IMR-90 (cell line): ENCODE measurements around the gene BLZF1. TPM values are rescaled to one million over a fixed set of nuclear protein-coding genes. Genes with fewer than 3 reads are reported as not detected.

Experiments used
- ATAC-seq: fragments of 200-7000 bp; cut with Tn5 transposase; 2 replicates; pipeline ENCODE4 v1.9.1; 2020; ENCODE audit warnings: low read depth, mild to moderate bottlenecking, moderate library complexity
- BruUV-seq: library from RNA; stranded (reverse); fragments of 400-500 nt; replicated peaks from 2 replicates; lab custom pipeline; 2021; lab: Mats Ljungman, UMichigan
- CTCF ChIA-PET: fragments of 300-600 bp; formaldehyde crosslinking; extraction: SDS; loops from one replicate; lab custom pipeline; 2021; ENCODE audit warnings: antibody characterized with exemption; lab: Yijun Ruan, JAX
- POLR2A ChIA-PET: fragments of 300-600 bp; sonication (Branson Sonifier 250); formaldehyde crosslinking; loops from one replicate; lab custom pipeline; 2022; ENCODE audit warnings: antibody characterized with exemption; ENCODE audit not compliant: unreplicated experiment; lab: Charles Lee
- DNase-seq: peaks from one replicate; pipeline ENCODE4 v3.0.0; 2013
- H2AFZ ChIP-seq: replicated peaks from 2 replicates; pipeline ENCODE3; 2013; ENCODE audit warnings: low read length, mild to moderate bottlenecking; ENCODE audit not compliant: poor library complexity
- H2AK5ac ChIP-seq: 2 replicates; pipeline ENCODE4 v1.6.1; 2013; ENCODE audit warnings: low read depth, low read length, inconsistent platforms
- H2AK9ac ChIP-seq: replicated peaks from 2 replicates; pipeline ENCODE3; 2013; ENCODE audit warnings: mild to moderate bottlenecking, low read depth, low read length, moderate library complexity; ENCODE audit not compliant: poor library complexity
- H2BK120ac ChIP-seq: 2 replicates; pipeline ENCODE4 v1.6.1; 2013; ENCODE audit warnings: low read depth, low read length, inconsistent platforms
- H2BK15ac ChIP-seq: 3 replicates; pipeline ENCODE4 v1.6.1; 2013; ENCODE audit warnings: low read depth, low read length, inconsistent platforms
- H2BK20ac ChIP-seq: 2 replicates; pipeline ENCODE4 v1.6.1; 2013; ENCODE audit warnings: low read depth, mild to moderate bottlenecking, inconsistent platforms, low read length, moderate library complexity
- H2BK5ac ChIP-seq: 2 replicates; pipeline ENCODE4 v1.6.1; 2013; ENCODE audit warnings: mild to moderate bottlenecking, low read depth, low read length, inconsistent platforms; ENCODE audit not compliant: poor library complexity, severe bottlenecking
- H3K14ac ChIP-seq: replicated peaks from 2 replicates; pipeline ENCODE4 v1.6.1; 2013; ENCODE audit warnings: low read depth, low read length, inconsistent platforms
- H3K18ac ChIP-seq: 2 replicates; pipeline ENCODE4 v1.6.1; 2013; ENCODE audit warnings: low read depth, low read length, control low read depth
- H3K23ac ChIP-seq: 2 replicates; pipeline ENCODE4 v1.6.1; 2013; ENCODE audit warnings: low read depth, low read length, inconsistent platforms
- H3K27ac ChIP-seq: 2 replicates; pipeline ENCODE4 v1.5.1; 2013; ENCODE audit warnings: mild to moderate bottlenecking, control low read depth, low read length; ENCODE audit not compliant: insufficient read depth
- H3K27me3 ChIP-seq: 2 replicates; pipeline ENCODE4 v1.6.1; 2013; ENCODE audit warnings: low read length; ENCODE audit not compliant: control insufficient read depth, insufficient read depth
- H3K36me3 ChIP-seq: 2 replicates; pipeline ENCODE4 v1.6.1; 2013; ENCODE audit warnings: low read length, mixed read lengths; ENCODE audit not compliant: control insufficient read depth, insufficient read depth
- H3K4ac ChIP-seq: 2 replicates; pipeline ENCODE4 v1.6.1; 2013; ENCODE audit warnings: low read depth, low read length, inconsistent platforms
- H3K4me1 ChIP-seq: 2 replicates; pipeline ENCODE4 v1.6.1; 2013; ENCODE audit warnings: low read length, mixed read lengths; ENCODE audit not compliant: control insufficient read depth, insufficient read depth
- H3K4me2 ChIP-seq: 2 replicates; pipeline ENCODE4 v1.6.1; 2013; ENCODE audit warnings: low read depth, mild to moderate bottlenecking, control low read depth, low read length, moderate library complexity
- H3K4me3 ChIP-seq: 2 replicates; pipeline ENCODE4 v1.5.1; 2013; ENCODE audit warnings: low read depth, mild to moderate bottlenecking, control low read depth, low read length, moderate library complexity; ENCODE audit not compliant: insufficient read depth
- H3K56ac ChIP-seq: 2 replicates; pipeline ENCODE4 v1.6.1; 2013; ENCODE audit warnings: low read length, inconsistent platforms; ENCODE audit not compliant: insufficient read depth; ENCODE audit errors: extremely low read depth
- H3K79me1 ChIP-seq, 2 experiments: 2 replicates each; pipeline ENCODE4 v1.6.1; 2013; ENCODE audit warnings: low read length in 2 of 2, inconsistent platforms in 1 of 2, low read depth in 1 of 2
- H3K9ac ChIP-seq: 2 replicates; pipeline ENCODE4 v1.6.1; 2013; ENCODE audit warnings: low read depth, low read length, control low read depth
- H3K9me1 ChIP-seq: 2 replicates; pipeline ENCODE4 v1.6.1; 2013; ENCODE audit warnings: low read length, inconsistent platforms; ENCODE audit not compliant: insufficient read depth
- H3K9me3 ChIP-seq: 2 replicates; pipeline ENCODE4 v1.6.1; 2013; ENCODE audit warnings: low read length; ENCODE audit not compliant: control insufficient read depth, insufficient read depth
- H4K20me1 ChIP-seq: 2 replicates; pipeline ENCODE4 v1.6.1; 2013; ENCODE audit warnings: low read length, inconsistent platforms; ENCODE audit not compliant: insufficient read depth
- H4K5ac ChIP-seq: 2 replicates; pipeline ENCODE4 v1.6.1; 2013; ENCODE audit warnings: mild to moderate bottlenecking, low read depth, low read length, control low read depth
- H4K8ac ChIP-seq, 2 experiments: 2 replicates each; pipeline ENCODE4 v1.6.1; 2013; ENCODE audit warnings: low read depth in 2 of 2, low read length in 2 of 2, control low read depth in 1 of 2, inconsistent platforms in 1 of 2
- H4K91ac ChIP-seq: 2 replicates; pipeline ENCODE4 v1.6.1; 2013; ENCODE audit warnings: low read depth, low read length, inconsistent platforms; ENCODE audit not compliant: insufficient read depth
- BHLHE40 ChIP-seq: fragments of 150-350 bp; IDR thresholded peaks from 2 replicates; pipeline ENCODE4 v1.6.1; 2016; ENCODE audit warnings: mild to moderate bottlenecking, low read depth, low read length
- CEBPB ChIP-seq: IDR thresholded peaks from 2 replicates; pipeline ENCODE4 v1.6.1; 2012; ENCODE audit warnings: low read depth, low read length, improper control_type of control experiment
- CHD1 ChIP-seq: IDR thresholded peaks from 2 replicates; pipeline ENCODE4 v1.6.1; 2012; ENCODE audit warnings: low read depth, low read length, improper control_type of control experiment
- FOS ChIP-seq: fragments of 150-350 bp; IDR thresholded peaks from 2 replicates; pipeline ENCODE4 v1.6.1; 2016; ENCODE audit warnings: low read depth, low read length
- MAFK ChIP-seq: IDR thresholded peaks from 2 replicates; pipeline ENCODE4 v1.6.1; 2012; ENCODE audit warnings: low read depth, low read length, improper control_type of control experiment
- MAZ ChIP-seq: IDR thresholded peaks from 2 replicates; pipeline ENCODE4 v1.6.1; 2012; ENCODE audit warnings: low read depth, mild to moderate bottlenecking, low read length, improper control_type of control experiment, moderate library complexity, borderline replicate concordance
- MXI1 ChIP-seq: IDR thresholded peaks from 2 replicates; pipeline ENCODE4 v1.6.1; 2012; ENCODE audit warnings: low read depth, mild to moderate bottlenecking, low read length, moderate library complexity, borderline replicate concordance
- NFE2L2 ChIP-seq: fragments of 150-350 bp; IDR thresholded peaks from 2 replicates; pipeline ENCODE4 v1.6.1; 2016; ENCODE audit warnings: low read depth, mild to moderate bottlenecking, low read length
- POLR2A ChIP-seq: IDR thresholded peaks from 2 replicates; pipeline ENCODE4 v1.6.1; 2012; ENCODE audit warnings: mild to moderate bottlenecking, low read depth, low read length
- RAD21 ChIP-seq: IDR thresholded peaks from 2 replicates; pipeline ENCODE4 v1.6.1; 2012; ENCODE audit warnings: low read length, improper control_type of control experiment
- RCOR1 ChIP-seq: IDR thresholded peaks from 2 replicates; pipeline ENCODE4 v1.6.1; 2012; ENCODE audit warnings: mild to moderate bottlenecking, low read length, improper control_type of control experiment; ENCODE audit not compliant: insufficient replicate concordance
- RFX5 ChIP-seq: IDR thresholded peaks from 2 replicates; pipeline ENCODE4 v1.8.0; 2012; ENCODE audit warnings: low read depth, mild to moderate bottlenecking, low read length, moderate library complexity
- SMC3 ChIP-seq: fragments of 150-350 bp; IDR thresholded peaks from 2 replicates; pipeline ENCODE4 v1.6.1; 2016; ENCODE audit warnings: low read depth, mild to moderate bottlenecking, antibody characterized with exemption, low read length, moderate library complexity
- WGBS, 2 experiments: methylation state at CpG; one replicate each; pipeline versions ENCODE4 v1.1.5 to v1.1.7; 2013; ENCODE audit warnings: missing lambda C conversion rate in 2 of 2; ENCODE audit not compliant: insufficient read length in 1 of 2; ENCODE audit errors: extremely low coverage in 2 of 2; 5-methylcytosine and 5-hydroxymethylcytosine counted together
- dilution Hi-C: fragments of 300-500 bp; cut with HindIII; formaldehyde crosslinking; loops from one replicate; pipeline ENCODE4 v1.14.3; 2018; ENCODE audit warnings: low sequenced_read_pairs; ENCODE audit not compliant: unreplicated experiment
- in situ Hi-C: fragments of 300-500 bp; cut with MboI; formaldehyde crosslinking; loops from 3 replicates; pipeline ENCODE4 v1.14.3; 2019; ENCODE audit warnings: low sequenced_read_pairs, inconsistent platforms, mixed read lengths
- intact Hi-C: fragments of 100-400 bp; cut with micrococcal nuclease; formaldehyde crosslinking; loops from 2 replicates; pipeline ENCODE4 v1.10.0; 2022
- polyA plus RNA-seq, 3 experiments: library from polyadenylated mRNA; depleted of rRNA; stranded (reverse); fragments of >200 nt; gene quantifications; 2 replicates each; pipeline ENCODE4 v1.2.3, GENCODE V29; 2012; ENCODE audit warnings: low replicate concordance in 1 of 3
- total RNA-seq: library from RNA; depleted of rRNA; stranded (reverse); fragments of >200 nt; gene quantifications from 2 replicates; pipeline ENCODE4 v1.2.3, GENCODE V29; 2012
- TF ChIP-seq, protein P1 (sequence below): fragments of 150-350 bp; IDR thresholded peaks from 2 replicates; pipeline ENCODE4 v1.6.1; 2016; ENCODE audit warnings: low read depth, mild to moderate bottlenecking, low read length, moderate library complexity, borderline replicate concordance
- TF ChIP-seq, protein P2 (sequence below): conservative IDR thresholded peaks from 2 replicates; pipeline ENCODE4 v1.5.1; 2012; ENCODE audit warnings: mild to moderate bottlenecking, low read depth, low read length, improper control_type of control experiment
- TF ChIP-seq, protein P3 (sequence below): fragments of 150-350 bp; IDR thresholded peaks from 2 replicates; pipeline ENCODE4 v1.6.1; 2017; ENCODE audit warnings: mild to moderate bottlenecking, antibody characterized with exemption, low read length, low read depth

BLZF1 gene
- total and polyA plus RNA-seq, 2 of the 4 experiments (the other 2 are of a cell fraction): 14.2 to 24.2 TPM

DNA sequence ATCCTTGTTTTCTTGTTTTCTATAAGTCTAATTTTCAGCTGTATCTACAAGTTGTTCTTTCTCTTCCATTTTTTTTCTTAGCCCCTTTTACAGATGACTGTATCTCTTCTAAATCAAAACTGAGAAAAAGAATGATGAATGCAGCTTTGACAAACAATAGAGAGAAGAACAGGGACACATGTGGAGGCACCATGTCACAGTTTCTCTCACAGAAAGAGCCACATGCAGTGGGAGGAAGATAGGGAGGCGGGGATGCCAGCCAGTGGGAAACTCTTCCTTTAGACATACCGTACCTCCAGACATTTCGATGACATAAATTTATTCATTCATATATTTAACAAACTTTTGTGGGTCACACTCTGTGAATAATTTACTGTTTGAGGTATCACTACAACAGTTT is 45.9 kb upstream of the BLZF1 start:
- in situ Hi-C loops (no loop called here), dilution Hi-C loops (no loop called here), intact Hi-C loops (no loop called here)
- DNase-seq (no peak), ATAC-seq (no peak)
- no peak overlapping the region for H3K23ac ChIP-seq
- no peak overlapping the region for H3K9ac ChIP-seq
- no peak overlapping the region for H2AFZ ChIP-seq
- no peak overlapping the region for H2AK5ac ChIP-seq
- H3K27ac ChIP-seq: no peak overlapping the region
- H3K4me2 ChIP-seq: no peak overlapping the region
- no peak overlapping the region for H4K5ac ChIP-seq
- CTCF ChIA-PET: interaction anchor here (1.0 to 1.4 kb wide), 2 partner anchors 10 to 718 kb away, joined by 3 read pairs; no protein-coding TSS in a partner anchor
- no peaks in the 10 kb centered on the region for H4K20me1 ChIP-seq
- no peak overlapping the region for H2BK120ac ChIP-seq
- H3K79me1 ChIP-seq: peaks cover 0 to 6% of the 10 kb centered on the region in 2 experiments; a peak in 1 of 4 replicates
- POLR2A ChIA-PET: no interaction called here
- no peaks in the 10 kb centered on the region for H3K36me3 ChIP-seq
- H3K4ac ChIP-seq: no peak overlapping the region
- no peak overlapping the region for H3K4me3 ChIP-seq
- no TSS peak for BruUV-seq
- no peaks in the 10 kb centered on the region for H3K4me1 ChIP-seq
- no peaks in the 10 kb centered on the region for H3K27me3 ChIP-seq
- no peak overlapping the region for H3K14ac ChIP-seq
- no peak overlapping the region for H3K56ac ChIP-seq
- no peak overlapping the region for H4K8ac ChIP-seq
- H2BK20ac ChIP-seq: no peak overlapping the region
- no peak overlapping the region for H4K91ac ChIP-seq
- H2BK15ac ChIP-seq: no peak overlapping the region
- no CpG with 5 or more reads among the region's 3 CpGs for whole genome bisulfite sequencing, 2 experiments
- no peak overlapping the region for H2AK9ac ChIP-seq
- H3K18ac ChIP-seq: no peak overlapping the region
- H2BK5ac ChIP-seq: no peak overlapping the region
- no peaks in the 10 kb centered on the region for H3K9me3 ChIP-seq
- H3K9me1 ChIP-seq: 0 out of 2 replicates have a peak, but pooled peaks cover 3% of the 10 kb centered on the region
- TF ChIP-seq NFE2L2: no peak
- TF ChIP-seq CHD1: no peak
- TF ChIP-seq, protein P1, sequence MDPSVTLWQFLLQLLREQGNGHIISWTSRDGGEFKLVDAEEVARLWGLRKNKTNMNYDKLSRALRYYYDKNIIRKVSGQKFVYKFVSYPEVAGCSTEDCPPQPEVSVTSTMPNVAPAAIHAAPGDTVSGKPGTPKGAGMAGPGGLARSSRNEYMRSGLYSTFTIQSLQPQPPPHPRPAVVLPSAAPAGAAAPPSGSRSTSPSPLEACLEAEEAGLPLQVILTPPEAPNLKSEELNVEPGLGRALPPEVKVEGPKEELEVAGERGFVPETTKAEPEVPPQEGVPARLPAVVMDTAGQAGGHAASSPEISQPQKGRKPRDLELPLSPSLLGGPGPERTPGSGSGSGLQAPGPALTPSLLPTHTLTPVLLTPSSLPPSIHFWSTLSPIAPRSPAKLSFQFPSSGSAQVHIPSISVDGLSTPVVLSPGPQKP: no peak
- TF ChIP-seq SMC3: no peak
- TF ChIP-seq RAD21: no peak
- TF ChIP-seq RCOR1: no peak
- no peak for TF ChIP-seq MXI1
- no peak for TF ChIP-seq MAFK
- TF ChIP-seq, protein P2, sequence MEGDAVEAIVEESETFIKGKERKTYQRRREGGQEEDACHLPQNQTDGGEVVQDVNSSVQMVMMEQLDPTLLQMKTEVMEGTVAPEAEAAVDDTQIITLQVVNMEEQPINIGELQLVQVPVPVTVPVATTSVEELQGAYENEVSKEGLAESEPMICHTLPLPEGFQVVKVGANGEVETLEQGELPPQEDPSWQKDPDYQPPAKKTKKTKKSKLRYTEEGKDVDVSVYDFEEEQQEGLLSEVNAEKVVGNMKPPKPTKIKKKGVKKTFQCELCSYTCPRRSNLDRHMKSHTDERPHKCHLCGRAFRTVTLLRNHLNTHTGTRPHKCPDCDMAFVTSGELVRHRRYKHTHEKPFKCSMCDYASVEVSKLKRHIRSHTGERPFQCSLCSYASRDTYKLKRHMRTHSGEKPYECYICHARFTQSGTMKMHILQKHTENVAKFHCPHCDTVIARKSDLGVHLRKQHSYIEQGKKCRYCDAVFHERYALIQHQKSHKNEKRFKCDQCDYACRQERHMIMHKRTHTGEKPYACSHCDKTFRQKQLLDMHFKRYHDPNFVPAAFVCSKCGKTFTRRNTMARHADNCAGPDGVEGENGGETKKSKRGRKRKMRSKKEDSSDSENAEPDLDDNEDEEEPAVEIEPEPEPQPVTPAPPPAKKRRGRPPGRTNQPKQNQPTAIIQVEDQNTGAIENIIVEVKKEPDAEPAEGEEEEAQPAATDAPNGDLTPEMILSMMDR: no peak
- TF ChIP-seq MAZ: no peak
- no peak for TF ChIP-seq RFX5
- no peak for TF ChIP-seq CEBPB
- TF ChIP-seq, protein P3, sequence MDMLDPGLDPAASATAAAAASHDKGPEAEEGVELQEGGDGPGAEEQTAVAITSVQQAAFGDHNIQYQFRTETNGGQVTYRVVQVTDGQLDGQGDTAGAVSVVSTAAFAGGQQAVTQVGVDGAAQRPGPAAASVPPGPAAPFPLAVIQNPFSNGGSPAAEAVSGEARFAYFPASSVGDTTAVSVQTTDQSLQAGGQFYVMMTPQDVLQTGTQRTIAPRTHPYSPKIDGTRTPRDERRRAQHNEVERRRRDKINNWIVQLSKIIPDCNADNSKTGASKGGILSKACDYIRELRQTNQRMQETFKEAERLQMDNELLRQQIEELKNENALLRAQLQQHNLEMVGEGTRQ: no peak
- no peak for TF ChIP-seq POLR2A
- no peak for TF ChIP-seq FOS
- TF ChIP-seq BHLHE40: no peak
